ENCODE results near the gene ENPP6.
"Not testable (repeated sequence)": the region's sequence is repeated elsewhere in the genome, so short reads cannot be mapped to it uniquely, and the experiment has no call there.

Gene ENPP6

DNA sequence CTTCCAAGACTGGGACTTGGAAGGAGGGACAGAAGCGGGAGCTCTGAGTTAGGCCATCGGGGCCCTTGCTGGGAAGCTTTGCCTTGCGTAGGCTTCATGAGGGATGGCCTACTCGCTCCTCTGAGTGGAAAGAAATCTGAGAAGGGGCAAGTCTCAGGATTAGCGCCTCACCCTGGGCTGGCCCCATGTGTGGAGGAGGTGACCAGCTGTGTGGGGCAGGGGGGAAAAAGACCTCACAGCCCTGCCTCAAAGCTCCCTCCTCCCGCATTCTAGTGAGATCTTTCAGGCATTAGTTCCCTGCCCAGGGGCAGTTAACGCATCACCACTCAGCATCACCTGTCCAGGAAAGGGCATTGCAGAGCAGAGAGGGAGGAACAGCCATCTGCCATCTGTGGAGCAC is 156.1 kb downstream of the ENPP6 start:
- no peak for DNase-seq (ENCODE audit: low read depth)

DNA sequence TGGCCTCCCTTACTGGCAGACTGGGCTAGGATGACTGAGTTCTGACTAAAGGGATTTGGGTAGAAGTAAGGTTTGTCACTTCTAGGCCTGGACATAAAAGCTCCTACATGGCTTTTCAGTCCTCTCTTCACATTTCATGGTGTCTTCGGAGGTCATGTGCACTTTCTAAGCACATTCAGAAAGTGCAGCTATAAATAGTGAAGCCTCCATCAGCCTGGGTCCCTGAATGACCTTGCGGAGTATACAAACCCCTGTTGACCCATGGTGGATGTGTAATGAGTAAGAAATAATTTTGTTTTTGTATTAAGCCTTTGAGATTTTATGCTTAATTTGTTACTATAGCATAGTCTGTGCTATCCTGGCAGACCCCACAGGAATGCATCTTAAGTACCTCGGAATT is 158.6 kb downstream of the ENPP6 start:
- no peak for DNase-seq (ENCODE audit: low read depth)

DNA sequence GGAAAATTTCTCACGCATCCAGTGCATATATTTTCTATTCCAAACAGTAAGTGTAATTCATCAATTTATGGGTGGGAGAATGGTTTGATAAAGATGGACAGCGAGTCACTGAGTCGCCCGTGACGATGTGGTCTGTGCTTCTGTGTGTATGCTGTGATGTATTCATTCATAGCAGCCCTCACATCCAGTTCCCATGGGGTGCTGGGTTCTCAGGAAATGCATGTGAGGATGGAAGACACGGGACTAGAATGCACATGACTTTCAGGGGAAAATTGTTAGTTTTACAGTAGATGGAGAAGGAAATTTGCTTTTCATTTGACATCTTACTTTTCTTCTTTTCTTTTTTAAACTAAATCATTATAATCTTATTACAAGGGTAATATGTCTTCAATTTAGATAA is 159.6 kb downstream of the ENPP6 start:
- DNase-seq (ENCODE audit: low read depth), result no peak

DNA sequence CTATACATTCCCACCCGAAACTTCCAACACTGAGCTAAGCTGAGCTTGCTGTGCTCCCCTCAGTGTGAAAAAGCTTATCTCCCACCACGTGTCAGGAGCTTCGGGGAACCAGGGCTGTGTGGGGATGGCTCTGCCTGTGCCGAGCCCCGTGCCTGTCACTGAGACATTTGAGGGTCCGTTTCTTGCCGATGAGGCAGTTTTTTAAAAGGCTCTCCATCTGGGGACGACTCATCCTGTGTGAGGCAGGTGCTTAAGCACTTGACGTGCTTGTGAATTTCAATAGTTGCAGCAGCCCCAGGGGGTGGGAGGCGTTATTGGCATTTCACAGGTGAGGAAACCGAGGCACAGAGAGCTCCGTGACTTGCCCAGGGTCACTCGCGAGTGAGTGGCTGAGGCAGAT is 160.8 kb downstream of the ENPP6 start:
- no peak for DNase-seq (ENCODE audit: low read depth)

GRCh38 chr4:184053434-184053833 is 164.2 kb downstream of the ENPP6 start:
- DNase-seq (ENCODE audit: low read depth), result no peak

DNA sequence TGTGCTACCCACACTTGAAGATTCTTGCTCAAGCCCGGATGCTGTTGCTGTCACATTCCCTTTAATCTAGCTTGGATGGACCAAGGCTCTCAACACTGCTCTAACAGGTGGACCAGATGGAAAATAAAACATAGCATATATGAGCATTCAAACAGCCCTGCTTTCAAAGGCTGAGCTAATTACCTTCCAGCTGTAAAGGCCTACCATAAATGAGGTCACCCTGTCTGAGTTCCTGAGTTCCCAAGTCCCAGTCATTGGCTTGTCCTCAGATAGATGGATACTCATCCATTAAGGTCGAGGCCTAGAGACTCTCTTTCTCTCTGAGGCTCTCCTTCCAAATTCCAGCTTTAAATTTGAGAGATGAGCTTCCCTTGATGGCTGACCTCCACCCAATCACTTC is 165.1 kb downstream of the ENPP6 start:
- DNase-seq (ENCODE audit: low read depth), result no peak

- DNase-seq (ENCODE audit: low read depth), result not testable (repeated sequence)
These were observed 166.4 kb downstream of the ENPP6 start for GRCh38 chr4:184051262-184051661.

DNA sequence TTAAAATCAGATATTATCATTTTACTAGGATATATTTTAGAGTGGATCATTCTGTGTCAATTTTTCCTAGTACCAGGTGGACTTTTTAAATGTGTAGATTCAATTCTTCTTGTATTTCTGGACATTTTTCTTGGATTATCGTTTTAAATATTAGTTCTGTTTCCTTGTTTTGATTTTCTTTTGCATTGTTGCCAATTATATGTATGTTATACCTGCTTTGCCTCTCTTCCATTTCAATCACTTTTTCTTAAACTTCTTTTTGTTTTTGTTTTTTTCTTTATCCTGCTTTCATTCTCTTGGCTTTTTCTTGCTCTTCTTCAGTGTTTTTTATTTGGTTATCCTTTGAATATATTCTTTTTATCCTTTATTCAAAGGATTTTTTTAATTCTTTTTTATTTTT is 171.5 kb downstream of the ENPP6 start:
- DNase-seq (ENCODE audit: low read depth), result no peak

DNA sequence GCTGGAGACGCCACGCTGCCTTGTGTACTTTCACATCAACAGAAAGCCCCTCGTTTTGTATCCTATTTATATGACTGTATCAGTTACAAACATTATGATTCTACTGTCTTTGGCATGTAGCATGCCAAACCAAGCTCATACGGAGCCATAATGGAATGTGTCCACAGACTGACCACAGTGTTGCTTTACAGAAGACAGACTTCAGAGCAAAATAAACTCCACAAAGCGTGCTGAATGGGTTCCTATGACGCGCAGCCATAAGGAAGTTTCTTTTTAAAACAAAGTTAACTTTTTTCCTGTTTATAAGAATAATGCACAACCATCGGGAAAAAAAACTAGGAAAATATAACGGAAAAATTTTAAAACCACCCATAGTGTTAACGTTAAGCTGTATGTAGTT is 176.5 kb downstream of the ENPP6 start:
- DNase-seq (ENCODE audit: low read depth), result no peak

GRCh38 chr4:184039963-184040383 is 177.7 kb downstream of the ENPP6 start:
- no peak for DNase-seq (ENCODE audit: low read depth)

Data from stromal cell of bone marrow (primary cell).